Measurements from ENCODE around the gene SEMA3B.

Gene SEMA3B

DNA sequence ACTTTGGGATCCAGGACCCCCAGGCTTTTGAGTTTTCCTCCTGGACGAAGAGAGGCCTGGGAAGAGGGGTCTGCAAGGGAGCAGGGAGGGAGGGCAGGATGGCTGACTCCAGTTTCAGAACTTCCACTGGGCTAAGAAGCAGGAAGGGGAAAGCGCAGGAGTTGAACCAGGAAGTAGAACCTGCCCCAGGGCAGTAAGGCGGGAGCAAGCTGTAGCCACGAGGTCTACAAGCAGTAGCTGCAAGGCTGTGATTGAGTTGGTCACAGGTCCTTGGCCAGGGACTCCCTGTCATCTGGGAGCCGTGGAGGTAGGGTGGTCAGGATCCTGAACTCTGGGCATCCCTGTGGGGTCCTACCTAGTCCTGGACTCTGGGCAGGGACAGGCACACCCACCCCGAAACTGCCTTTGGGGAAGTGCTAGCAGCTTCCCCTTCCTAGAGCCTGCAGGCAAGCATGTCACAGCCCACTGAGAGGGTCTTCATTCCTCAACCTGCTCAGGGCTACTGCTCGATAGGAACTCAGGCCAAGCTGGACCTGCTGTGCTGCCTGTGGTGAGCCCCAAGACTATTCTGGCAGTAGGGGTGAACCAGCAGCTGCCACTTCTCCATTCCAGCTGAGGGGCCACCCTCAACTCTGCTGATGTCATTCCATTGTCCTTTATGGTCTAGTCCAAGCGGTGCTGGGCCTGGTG is 38.7 kb upstream of the SEMA3B start:
- Histone ChIP-seq H3K27me3 (ENCODE audit: control insufficient read depth, insufficient read depth, low read length) (peaks cover 8% of the 10 kb centered on the region), H3K9me3 (ENCODE audit: control insufficient read depth, low read depth, low read length) (no peaks in the 10 kb centered on the region), H3K4me3 (ENCODE audit: low read length) (no peak overlapping the region), H3K27ac (ENCODE audit: low read length) (no peak overlapping the region), H3K4me1 (ENCODE audit: control insufficient read depth, low read depth, low read length) (peaks cover 7% of the 10 kb centered on the region), H3K36me3 (ENCODE audit: control insufficient read depth, low read depth, low read length) (no peaks in the 10 kb centered on the region), H3K9ac (ENCODE audit: low read length) (no peak overlapping the region)

DNA sequence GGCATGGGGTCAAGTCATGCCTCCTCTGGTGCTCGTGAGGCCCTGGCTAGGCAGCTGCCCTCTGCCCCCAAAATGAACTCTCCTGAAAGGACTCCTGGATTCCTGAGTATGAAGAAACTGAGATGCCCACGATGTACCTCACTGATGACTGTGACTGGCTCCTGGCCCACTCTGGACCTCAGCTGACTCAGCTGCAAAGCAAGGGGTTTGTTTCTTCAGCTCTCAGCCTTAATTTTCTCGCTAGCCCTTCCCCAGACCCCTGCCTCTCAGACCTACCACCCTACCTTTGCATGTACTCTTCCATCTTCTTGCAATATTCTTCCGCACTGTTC is 38.2 kb upstream of the SEMA3B start:
- peaks cover 8% of the 10 kb centered on the region for H3K27me3 ChIP-seq (ENCODE audit: control insufficient read depth, insufficient read depth, low read length)
- no peaks in the 10 kb centered on the region for H3K36me3 ChIP-seq (ENCODE audit: control insufficient read depth, low read depth, low read length)
- H3K9ac ChIP-seq (ENCODE audit: low read length), result no peak overlapping the region
- no peak overlapping the region for H3K4me3 ChIP-seq (ENCODE audit: low read length)
- H3K4me1 ChIP-seq (ENCODE audit: control insufficient read depth, low read depth, low read length), result peaks cover 7% of the 10 kb centered on the region
- no peak overlapping the region for H3K27ac ChIP-seq (ENCODE audit: low read length)
- H3K9me3 ChIP-seq (ENCODE audit: control insufficient read depth, low read depth, low read length), result no peaks in the 10 kb centered on the region

DNA sequence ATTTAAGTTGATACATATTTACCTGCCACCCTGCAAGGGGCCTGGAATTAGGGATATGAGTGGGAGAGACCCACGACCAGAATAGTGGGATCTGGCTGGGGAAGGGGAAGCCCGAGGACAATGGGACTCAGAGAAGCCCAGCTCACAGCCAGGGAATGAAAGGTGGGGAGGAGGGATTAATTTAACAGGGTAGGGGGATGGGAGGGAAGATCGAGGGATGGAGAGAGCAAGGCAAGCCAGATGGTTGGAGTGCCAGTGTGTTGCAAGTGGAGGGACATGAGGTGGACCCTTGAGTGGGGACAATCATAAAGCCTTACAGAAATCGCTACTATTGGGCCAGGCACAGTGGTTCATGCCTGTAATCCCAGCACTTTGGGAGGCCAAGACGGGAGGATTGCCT is 37.4 kb upstream of the SEMA3B start:
- no peak overlapping the region for H3K9ac ChIP-seq (ENCODE audit: low read length)
- no peak overlapping the region for H3K27ac ChIP-seq (ENCODE audit: low read length)
- H3K4me1 ChIP-seq (ENCODE audit: control insufficient read depth, low read depth, low read length), result peaks cover 7% of the 10 kb centered on the region
- no peaks in the 10 kb centered on the region for H3K9me3 ChIP-seq (ENCODE audit: control insufficient read depth, low read depth, low read length)
- H3K27me3 ChIP-seq (ENCODE audit: control insufficient read depth, insufficient read depth, low read length), result peaks cover 5% of the 10 kb centered on the region
- H3K36me3 ChIP-seq (ENCODE audit: control insufficient read depth, low read depth, low read length), result no peaks in the 10 kb centered on the region
- H3K4me3 ChIP-seq (ENCODE audit: low read length), result no peak overlapping the region

DNA sequence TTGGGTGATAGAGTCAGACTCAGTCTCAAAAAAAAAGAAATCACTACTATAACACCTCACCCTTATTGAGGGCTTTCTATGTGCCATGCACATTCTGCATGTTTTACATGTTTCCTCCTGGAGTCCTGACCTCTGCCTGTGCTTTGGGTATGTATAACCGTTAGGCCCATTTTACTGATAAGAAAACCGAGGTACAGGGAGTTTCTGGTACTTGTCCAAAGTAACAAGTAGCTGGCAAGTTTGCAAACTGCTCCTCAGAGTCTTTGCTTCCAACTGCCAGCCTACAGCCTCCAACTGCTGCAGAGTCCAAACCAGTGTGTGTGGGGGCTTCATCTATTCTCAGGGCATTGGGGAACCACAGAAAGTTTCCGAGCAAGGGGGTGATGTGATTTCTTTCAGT is 36.6 kb upstream of the SEMA3B start:
- Histone ChIP-seq H3K9me3 (ENCODE audit: control insufficient read depth, low read depth, low read length) (no peaks in the 10 kb centered on the region), H3K27ac (ENCODE audit: low read length) (no peak overlapping the region), H3K36me3 (ENCODE audit: control insufficient read depth, low read depth, low read length) (no peaks in the 10 kb centered on the region), H3K27me3 (ENCODE audit: control insufficient read depth, insufficient read depth, low read length) (no peaks in the 10 kb centered on the region), H3K9ac (ENCODE audit: low read length) (no peak overlapping the region), H3K4me3 (ENCODE audit: low read length) (no peak overlapping the region), H3K4me1 (ENCODE audit: control insufficient read depth, low read depth, low read length) (peaks cover 10% of the 10 kb centered on the region)

DNA sequence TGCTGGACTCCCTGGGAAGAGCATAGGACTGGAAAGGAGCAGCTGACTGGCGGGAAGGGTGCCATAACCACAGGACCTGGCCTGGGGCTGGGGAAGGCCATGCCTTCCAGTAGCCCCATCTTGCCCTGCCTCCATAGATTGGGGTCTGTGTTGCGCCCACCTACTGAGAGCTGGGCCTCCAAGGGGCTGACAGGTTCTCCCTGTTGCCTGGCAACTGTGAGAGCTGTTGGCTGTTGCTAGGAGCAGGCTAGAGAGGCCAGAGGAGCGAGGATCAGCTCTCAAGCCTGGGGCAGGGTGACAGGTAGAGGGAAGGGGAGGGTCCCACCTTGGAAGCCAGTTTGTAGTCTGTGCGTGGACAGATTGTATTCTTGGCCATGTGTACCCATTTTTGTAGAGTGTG is 35.8 kb upstream of the SEMA3B start:
- no peak overlapping the region for H3K9ac ChIP-seq (ENCODE audit: low read length)
- no peaks in the 10 kb centered on the region for H3K36me3 ChIP-seq (ENCODE audit: control insufficient read depth, low read depth, low read length)
- H3K4me1 ChIP-seq (ENCODE audit: control insufficient read depth, low read depth, low read length), result peaks cover 15% of the 10 kb centered on the region
- H3K9me3 ChIP-seq (ENCODE audit: control insufficient read depth, low read depth, low read length), result no peaks in the 10 kb centered on the region
- no peaks in the 10 kb centered on the region for H3K27me3 ChIP-seq (ENCODE audit: control insufficient read depth, insufficient read depth, low read length)
- H3K27ac ChIP-seq (ENCODE audit: low read length), result no peak overlapping the region
- no peak overlapping the region for H3K4me3 ChIP-seq (ENCODE audit: low read length)

DNA sequence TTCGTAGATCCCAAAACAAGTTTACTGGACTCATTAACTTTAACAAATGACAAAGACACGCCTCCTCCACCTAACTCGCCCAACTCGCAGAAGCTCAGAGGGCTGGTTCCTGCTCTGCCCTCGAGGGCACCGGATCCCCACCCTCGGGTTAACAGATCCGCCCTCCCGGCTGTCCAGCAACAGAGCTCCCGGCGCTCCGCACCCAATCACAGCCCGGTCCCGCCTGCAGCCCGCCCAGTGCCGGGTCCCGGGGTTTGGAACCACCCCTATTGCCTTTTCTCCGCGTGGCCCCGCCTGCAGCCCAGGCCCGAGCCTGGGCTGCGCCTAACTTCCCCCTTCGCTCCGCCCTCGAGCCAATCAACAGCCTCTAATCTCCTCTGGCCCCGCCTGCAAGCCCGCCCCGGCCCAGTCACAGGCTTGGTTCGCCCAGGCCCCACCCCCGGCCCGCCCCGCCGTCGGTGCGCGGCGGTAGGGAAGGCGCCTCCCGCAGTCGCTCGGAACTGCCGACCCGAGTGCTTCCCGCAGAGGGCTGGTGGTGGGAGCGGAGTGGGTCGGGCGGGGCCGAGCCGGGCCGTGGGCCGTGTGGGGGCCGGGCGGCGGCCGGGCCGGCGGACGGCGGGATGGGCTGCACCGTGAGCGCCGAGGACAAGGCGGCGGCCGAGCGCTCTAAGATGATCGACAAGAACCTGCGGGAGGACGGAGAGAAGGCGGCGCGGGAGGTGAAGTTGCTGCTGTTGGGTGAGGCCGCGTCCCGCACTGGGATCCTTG is 33.0 kb upstream of the SEMA3B start, which contains the start of gene GNAI2:
TSS of gene GNAI2 (plus strand) at position 489 of the 768 bp plus-strand sequence. CDS start at position 621, 132 bp downstream.
- Histone ChIP-seq H3K27ac (ENCODE audit: low read length) (no peak within 1 kb of the TSS), H3K36me3 (ENCODE audit: control insufficient read depth, low read depth, low read length) (no peaks in the 10 kb centered on the region), H3K9ac (ENCODE audit: low read length) (peak within 1 kb of the TSS; percentile 61), H3K4me3 (ENCODE audit: low read length) (peak within 1 kb of the TSS; percentile 90), H3K4me1 (ENCODE audit: control insufficient read depth, low read depth, low read length) (peaks cover 32% of the 10 kb centered on the region), H3K9me3 (ENCODE audit: control insufficient read depth, low read depth, low read length) (no peaks in the 10 kb centered on the region), H3K27me3 (ENCODE audit: control insufficient read depth, insufficient read depth, low read length) (no peaks in the 10 kb centered on the region)

DNA sequence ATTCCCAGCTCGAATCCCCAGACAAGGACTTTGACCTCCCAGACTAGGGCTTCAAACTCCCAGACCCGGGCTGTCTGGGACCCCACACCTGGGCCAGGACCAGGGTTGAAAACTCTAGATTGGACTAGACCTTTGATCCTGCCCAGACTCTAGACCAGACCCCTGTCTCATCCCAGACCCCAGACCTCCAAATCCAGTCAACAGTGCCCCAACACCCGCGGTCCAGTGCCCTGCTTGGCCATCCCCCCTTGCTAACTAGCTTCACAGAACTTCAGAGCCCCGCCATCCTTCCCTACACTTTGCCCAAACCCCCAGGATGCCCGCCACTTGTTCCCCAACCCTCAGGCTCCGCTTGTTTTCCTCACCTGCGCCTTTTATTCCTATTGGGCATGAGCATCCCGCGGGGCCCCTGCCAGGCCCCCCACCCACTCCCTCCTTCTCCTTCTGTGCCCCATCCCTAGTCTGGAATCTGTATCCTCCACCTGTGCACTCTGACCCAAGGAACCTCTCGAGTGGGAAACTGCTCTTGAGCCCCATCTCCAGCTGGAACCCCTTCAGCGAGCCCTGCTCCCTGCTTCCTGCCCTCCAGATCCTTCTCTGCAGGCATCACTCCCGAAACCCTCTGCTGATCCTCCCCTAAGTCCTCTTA is 32.3 kb upstream of the SEMA3B start:
- Histone ChIP-seq H3K27me3 (ENCODE audit: control insufficient read depth, insufficient read depth, low read length) (no peaks in the 10 kb centered on the region), H3K27ac (ENCODE audit: low read length) (no peak overlapping the region), H3K9me3 (ENCODE audit: control insufficient read depth, low read depth, low read length) (no peaks in the 10 kb centered on the region), H3K36me3 (ENCODE audit: control insufficient read depth, low read depth, low read length) (no peaks in the 10 kb centered on the region), H3K9ac (ENCODE audit: low read length) (peak overlapping the region; percentile 61), H3K4me3 (ENCODE audit: low read length) (peak overlapping the region; percentile 90), H3K4me1 (ENCODE audit: control insufficient read depth, low read depth, low read length) (peaks cover 38% of the 10 kb centered on the region)

DNA sequence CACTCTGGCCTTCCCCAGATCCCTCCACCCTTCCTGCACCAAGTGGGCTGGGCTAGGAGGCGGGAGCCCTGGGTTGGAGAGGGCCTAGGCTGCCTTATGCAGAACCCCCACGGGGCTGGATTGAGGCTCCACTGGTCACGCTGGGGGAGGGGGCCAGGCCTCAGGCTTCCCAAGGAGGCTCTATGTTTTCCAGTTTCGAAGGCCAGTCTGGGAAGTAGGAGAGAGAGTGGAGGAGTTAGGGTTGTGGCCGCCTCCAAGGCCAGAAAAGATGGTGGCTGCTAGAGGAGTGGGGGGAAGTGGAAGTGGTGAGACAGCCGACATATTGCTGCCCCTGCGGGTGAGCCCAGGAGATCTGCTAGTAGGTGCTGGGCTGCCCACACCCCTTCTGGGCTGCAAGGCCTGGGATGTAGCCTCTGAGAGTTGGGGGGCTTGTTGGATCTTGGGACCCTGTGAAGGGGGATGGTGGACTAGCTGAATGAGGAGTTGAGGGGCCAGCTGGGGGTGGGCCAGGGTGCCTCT is 31.8 kb upstream of the SEMA3B start:
- peak overlapping the region; percentile 61 for H3K9ac ChIP-seq (ENCODE audit: low read length)
- no peaks in the 10 kb centered on the region for H3K9me3 ChIP-seq (ENCODE audit: control insufficient read depth, low read depth, low read length)
- peaks cover 44% of the 10 kb centered on the region for H3K4me1 ChIP-seq (ENCODE audit: control insufficient read depth, low read depth, low read length)
- H3K27ac ChIP-seq (ENCODE audit: low read length), result no peak overlapping the region
- H3K27me3 ChIP-seq (ENCODE audit: control insufficient read depth, insufficient read depth, low read length), result no peaks in the 10 kb centered on the region
- H3K36me3 ChIP-seq (ENCODE audit: control insufficient read depth, low read depth, low read length), result no peaks in the 10 kb centered on the region
- H3K4me3 ChIP-seq (ENCODE audit: low read length), result peak overlapping the region; percentile 90

DNA sequence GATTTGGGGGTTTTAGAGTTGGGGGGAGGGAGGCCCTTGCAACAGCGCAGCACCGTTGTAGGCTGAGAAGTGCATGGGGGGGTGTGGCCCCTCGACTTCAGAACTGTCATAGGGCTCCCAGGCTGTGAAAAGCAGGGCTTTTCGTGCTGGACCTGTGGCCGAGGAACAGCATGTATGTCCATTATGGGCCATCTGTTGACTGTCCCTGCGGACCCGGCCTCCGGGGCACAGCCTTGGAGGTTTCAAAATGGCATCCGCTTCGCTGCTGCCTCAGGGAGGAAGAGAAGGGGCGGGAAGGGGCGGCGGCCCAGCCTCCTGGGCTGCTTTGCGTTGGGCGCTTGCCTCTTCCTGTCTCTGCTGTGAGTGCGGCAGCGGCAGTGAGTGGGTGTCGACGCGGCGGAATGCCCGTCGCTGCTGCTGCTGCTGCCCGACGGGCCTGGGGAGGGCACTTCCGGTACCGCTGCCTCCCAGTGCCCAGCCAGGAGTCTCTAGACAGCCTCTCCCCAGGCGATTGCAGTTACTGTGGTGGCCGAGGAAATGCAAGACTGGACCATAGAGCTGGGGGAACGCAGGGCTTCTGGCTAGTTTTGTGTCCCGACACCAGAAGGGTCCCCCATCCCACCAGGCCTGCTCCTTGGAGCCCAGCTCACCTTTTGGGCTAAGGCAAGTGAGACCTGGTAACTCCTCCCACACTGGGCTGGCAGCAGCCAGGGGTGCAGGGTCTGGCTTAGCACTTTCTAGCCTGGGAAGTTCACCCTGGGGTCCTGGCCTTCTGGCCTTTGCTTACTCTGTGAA is 31.0 kb upstream of the SEMA3B start:
- Histone ChIP-seq H3K4me3 (ENCODE audit: low read length) (peak overlapping the region; percentile 90), H3K27me3 (ENCODE audit: control insufficient read depth, insufficient read depth, low read length) (no peaks in the 10 kb centered on the region), H3K4me1 (ENCODE audit: control insufficient read depth, low read depth, low read length) (peaks cover 51% of the 10 kb centered on the region), H3K9ac (ENCODE audit: low read length) (peak overlapping the region; percentile 61), H3K27ac (ENCODE audit: low read length) (no peak overlapping the region), H3K36me3 (ENCODE audit: control insufficient read depth, low read depth, low read length) (no peaks in the 10 kb centered on the region), H3K9me3 (ENCODE audit: control insufficient read depth, low read depth, low read length) (no peaks in the 10 kb centered on the region)

DNA sequence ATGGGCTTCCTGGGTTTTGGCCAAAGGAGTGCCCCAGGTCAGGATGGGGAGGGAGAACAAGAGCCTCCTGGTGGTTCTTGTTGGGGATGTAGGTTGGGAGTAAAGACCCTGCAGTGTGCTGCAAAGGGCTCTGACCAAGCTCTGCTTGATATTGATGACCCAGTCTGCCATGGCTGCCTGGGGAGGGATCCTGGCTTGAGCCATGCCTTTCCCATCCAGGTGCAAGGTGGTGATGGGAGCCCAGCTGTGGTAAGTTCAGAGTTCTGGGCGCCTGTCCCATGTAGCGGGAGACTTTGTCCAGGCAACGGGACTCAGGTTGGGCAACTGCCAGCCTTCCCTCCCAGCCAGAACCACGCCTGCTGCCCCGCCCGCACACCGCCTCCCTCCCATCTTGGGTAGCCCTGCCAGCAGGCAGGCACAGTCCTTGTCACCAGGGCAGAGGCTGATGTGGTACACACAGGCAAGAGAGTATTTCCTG is 30.4 kb upstream of the SEMA3B start:
- peak overlapping the region; percentile 13 for H3K9ac ChIP-seq (ENCODE audit: low read length)
- peaks cover 57% of the 10 kb centered on the region for H3K4me1 ChIP-seq (ENCODE audit: control insufficient read depth, low read depth, low read length)
- no peaks in the 10 kb centered on the region for H3K36me3 ChIP-seq (ENCODE audit: control insufficient read depth, low read depth, low read length)

DNA sequence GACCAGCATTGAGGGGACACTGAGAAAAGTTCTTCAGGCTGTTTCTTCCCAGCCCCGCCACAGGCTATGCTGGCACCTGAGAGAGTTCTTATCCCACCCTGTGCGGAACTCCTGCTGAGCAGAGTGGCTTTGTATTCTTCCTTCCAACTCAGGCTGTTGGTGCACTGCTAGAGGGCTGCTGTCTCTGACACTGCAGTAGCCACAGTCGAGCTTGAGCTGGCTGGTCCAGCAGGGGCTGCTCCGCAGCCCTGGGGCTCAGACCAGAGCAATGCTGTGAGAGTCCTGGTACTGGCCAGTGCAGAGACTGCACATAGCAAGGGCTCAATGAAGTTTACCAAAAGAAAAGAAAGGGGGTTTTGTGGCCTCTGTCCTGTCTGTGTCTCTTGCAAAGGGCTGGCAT is 29.3 kb upstream of the SEMA3B start:
- Histone ChIP-seq H3K4me3 (ENCODE audit: low read length) (no peak overlapping the region), H3K4me1 (ENCODE audit: control insufficient read depth, low read depth, low read length) (peaks cover 57% of the 10 kb centered on the region), H3K9me3 (ENCODE audit: control insufficient read depth, low read depth, low read length) (no peaks in the 10 kb centered on the region), H3K36me3 (ENCODE audit: control insufficient read depth, low read depth, low read length) (peaks cover 3% of the 10 kb centered on the region), H3K27ac (ENCODE audit: low read length) (no peak overlapping the region), H3K9ac (ENCODE audit: low read length) (no peak overlapping the region), H3K27me3 (ENCODE audit: control insufficient read depth, insufficient read depth, low read length) (no peaks in the 10 kb centered on the region)

More for the DNA sequence above, 30.4 kb upstream of the SEMA3B start:
- Histone ChIP-seq H3K27me3 (ENCODE audit: control insufficient read depth, insufficient read depth, low read length) (no peaks in the 10 kb centered on the region), H3K4me3 (ENCODE audit: low read length) (peak overlapping the region; percentile 90), H3K9me3 (ENCODE audit: control insufficient read depth, low read depth, low read length) (no peaks in the 10 kb centered on the region), H3K27ac (ENCODE audit: low read length) (no peak overlapping the region)

All from iPS-18a (cell line).